Transverse colon (tissue), 3 donors: ENCODE measurements around the gene CMTR1.

Experiments
- POLR2A ChIP-seq: fragments of 450-650 bp; IDR thresholded peaks from one replicate; pipeline ENCODE4 v1.6.1; 2016; ENCODE audit warnings: antibody characterized with exemption, mild to moderate bottlenecking, moderate library complexity
- POLR2AphosphoS5 ChIP-seq, 3 donors: sonication (generic); formaldehyde crosslinking; IDR thresholded peaks; one replicate each; pipeline ENCODE4 v1.6.1; 2016; ENCODE audit warnings: antibody characterized with exemption in 3 of 3

DNA sequence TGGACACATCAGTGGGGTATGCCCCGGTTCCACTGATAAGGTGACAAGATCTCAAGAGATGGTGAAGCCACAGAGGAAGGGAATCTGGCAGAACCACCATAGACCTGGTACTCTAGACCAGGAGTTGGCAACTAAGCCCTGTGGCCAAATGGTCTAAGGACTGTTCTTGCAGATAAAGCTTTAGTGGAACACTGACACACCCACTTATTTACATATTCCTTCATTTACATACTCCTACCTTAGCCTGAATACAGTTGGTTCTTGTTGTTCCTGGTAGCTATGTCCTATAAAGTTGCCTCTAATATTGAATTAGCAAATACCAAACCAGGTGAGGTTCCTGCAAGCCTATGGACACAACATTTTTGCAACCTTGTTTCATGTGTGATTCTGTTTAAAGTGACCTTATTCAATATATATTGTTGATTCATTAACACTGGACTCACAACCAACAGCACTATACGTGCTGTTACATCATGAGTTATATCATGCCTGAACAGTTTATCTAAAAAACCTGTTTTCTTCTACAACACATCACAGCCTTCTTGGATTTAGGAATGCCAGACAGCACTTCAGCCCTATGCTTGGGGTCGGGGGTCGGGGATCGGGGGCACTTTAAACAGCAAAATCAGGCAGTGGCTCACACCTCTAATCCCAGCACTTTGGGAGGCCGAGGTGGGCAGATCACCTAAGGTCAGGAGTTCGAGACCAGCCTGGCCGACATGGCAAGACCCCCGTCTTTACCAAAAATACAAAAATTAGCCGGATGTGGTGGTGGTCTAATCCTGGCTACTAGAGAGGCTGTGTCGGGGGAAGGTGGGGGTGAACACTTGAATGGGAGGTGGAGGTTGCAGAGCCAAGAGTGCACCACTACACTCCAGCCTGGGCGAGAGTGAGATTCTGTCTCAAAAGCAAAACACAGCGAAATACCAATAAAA is 64.2 kb downstream of the CMTR1 start:
- no peak for TF ChIP-seq POLR2AphosphoS5 (IDR thresholded peaks at IDR 0.05)
- no peak for TF ChIP-seq POLR2A
